AG04449 (cell line): ENCODE results near the gene ANTXR1.
"Not testable (repeated sequence)": the region's sequence is repeated elsewhere in the genome, so short reads cannot be mapped to it uniquely, and the experiment has no call there.

Source experiments
- CTCF ChIA-PET: fragments of 350-600 bp; formaldehyde crosslinking; extraction: SDS; loops from one replicate; lab custom pipeline; 2021; ENCODE audit warnings: antibody characterized with exemption; lab: Yijun Ruan, JAX
- POLR2A ChIA-PET: fragments of 400-600, 350-600 bp; formaldehyde crosslinking; extraction: SDS; loops from one replicate; lab custom pipeline; 2020; ENCODE audit warnings: antibody characterized with exemption, inconsistent platforms; lab: Yijun Ruan, JAX
- DNase-seq: peaks from one replicate; pipeline ENCODE4 v3.0.0-alpha.2; 2010; ENCODE audit warnings: low read depth, low spot score
- H3K4me3 ChIP-seq: 2 replicates; pipeline ENCODE4 v1.5.1; 2011; ENCODE audit warnings: low read depth, mild to moderate bottlenecking, control low read depth, low read length
- CTCF ChIP-seq: IDR thresholded peaks from one replicate; pipeline ENCODE4 v1.5.1; 2011; ENCODE audit warnings: mild to moderate bottlenecking, moderate library complexity, low read length, control low read depth, inconsistent platforms; ENCODE audit not compliant: insufficient read depth; ENCODE audit errors: missing control alignments

The ANTXR1 gene

GRCh38 chr2:69251943-69252342 is 239.0 kb downstream of the ANTXR1 start:
- ChIA-PET CTCF (no interaction called here), POLR2A (no interaction called here)
- H3K4me3 ChIP-seq: no peak overlapping the region
- TF ChIP-seq CTCF: no peak
- DNase-seq: no peak

- ChIA-PET POLR2A (interaction anchor here (1.5 kb wide), 1 partner anchor 11 kb away, joined by 5 read pairs; no protein-coding TSS in a partner anchor), CTCF (no interaction called here)
- DNase-seq: no peak
- TF ChIP-seq CTCF: no peak
- no peak overlapping the region for H3K4me3 ChIP-seq
Measured at GRCh38 chr2:69253112-69253511, 240.1 kb downstream of the ANTXR1 start.

GRCh38 chr2:69253611-69254301 is 240.8 kb downstream of the ANTXR1 start:
- ChIA-PET POLR2A (interaction anchor here (1.5 kb wide), 1 partner anchor 11 kb away, joined by 5 read pairs; no protein-coding TSS in a partner anchor), CTCF (no interaction called here)
- TF ChIP-seq CTCF: no peak
- DNase-seq: peak; percentile 99
- H3K4me3 ChIP-seq: no peak overlapping the region

GRCh38 chr2:69255760-69256159 is 242.8 kb downstream of the ANTXR1 start:
- TF ChIP-seq CTCF: no peak
- H3K4me3 ChIP-seq: no peak overlapping the region
- ChIA-PET POLR2A (no interaction called here), CTCF (interaction anchor here (0.8 to 2.2 kb wide), 3 partner anchors 11 to 312 kb away, joined by 3 to 5 read pairs (median 4); partner anchors contain the start of gene ANTXR1)
- no peak for DNase-seq

- H3K4me3 ChIP-seq, DNase-seq, CTCF ChIA-PET, POLR2A ChIA-PET: not testable (repeated sequence)
Measured at GRCh38 chr2:69259994-69260591, 247.1 kb downstream of the ANTXR1 start.

- POLR2A ChIA-PET: no interaction called here
Measured at GRCh38 chr2:69260666-69261065, 247.7 kb downstream of the ANTXR1 start.

More at GRCh38 chr2:69260666-69261065, 247.7 kb downstream of the ANTXR1 start:
- no peak overlapping the region for H3K4me3 ChIP-seq
- TF ChIP-seq CTCF: no peak
- no peak for DNase-seq
- CTCF ChIA-PET: no interaction called here
